GM23248 (cell line): Measurements from ENCODE around the gene CNPY3. TPM values are rescaled to one million over a fixed set of nuclear protein-coding genes. Genes with fewer than 3 reads are reported as not detected.
"Not testable (repeated sequence)": the region's sequence is repeated elsewhere in the genome, so short reads cannot be mapped to it uniquely, and the experiment has no call there.

ENCODE experiments used
- DNase-seq: peaks from one replicate; pipeline ENCODE4 v3.0.0-alpha.2; 2015
- H2AFZ ChIP-seq: fragments of 200-600 bp; sonication (generic); 2 replicates; pipeline ENCODE4 v1.6.1; 2016; ENCODE audit warnings: antibody characterized with exemption
- H3F3A ChIP-seq: fragments of 200-600 bp; sonication (generic); 2 replicates; pipeline ENCODE4 v1.6.1; 2016; ENCODE audit warnings: mild to moderate bottlenecking, antibody characterized with exemption, mixed run types; ENCODE audit not compliant: insufficient read depth
- H3K27ac ChIP-seq: fragments of 200-600 bp; sonication (generic); 2 replicates; pipeline ENCODE4 v1.5.1; 2016; ENCODE audit warnings: mild to moderate bottlenecking
- H3K27me3 ChIP-seq: fragments of 200-600 bp; sonication (generic); replicated peaks from 2 replicates; pipeline ENCODE4 v1.6.1; 2016; ENCODE audit warnings: mild to moderate bottlenecking; ENCODE audit not compliant: insufficient read depth
- H3K36me3 ChIP-seq: fragments of 200-600 bp; sonication (generic); 2 replicates; pipeline ENCODE4 v1.6.1; 2016; ENCODE audit warnings: low read depth, mild to moderate bottlenecking
- H3K4me1 ChIP-seq: fragments of 200-600 bp; sonication (generic); 2 replicates; pipeline ENCODE4 v1.6.1; 2016; ENCODE audit warnings: mild to moderate bottlenecking; ENCODE audit not compliant: insufficient read depth
- H3K4me2 ChIP-seq: fragments of 200-600 bp; sonication (generic); one replicate; pipeline ENCODE4 v1.6.1; 2016; ENCODE audit warnings: mild to moderate bottlenecking; ENCODE audit not compliant: unreplicated experiment
- H3K4me3 ChIP-seq: fragments of 200-600 bp; sonication (generic); 2 replicates; pipeline ENCODE4 v1.5.1; 2016; ENCODE audit warnings: mild to moderate bottlenecking
- H3K79me2 ChIP-seq: fragments of 200-600 bp; sonication (generic); 2 replicates; pipeline ENCODE4 v1.6.1; 2016; ENCODE audit warnings: mild to moderate bottlenecking; ENCODE audit not compliant: insufficient read depth
- H3K9ac ChIP-seq: fragments of 200-600 bp; sonication (generic); 2 replicates; pipeline ENCODE4 v1.6.1; 2016; ENCODE audit warnings: mild to moderate bottlenecking
- H3K9me2 ChIP-seq: fragments of 200-600 bp; sonication (generic); 2 replicates; pipeline ENCODE4 v1.6.1; 2016; ENCODE audit warnings: mixed run types, mild to moderate bottlenecking, moderate library complexity; ENCODE audit not compliant: insufficient read depth
- H3K9me3 ChIP-seq: fragments of 200-600 bp; sonication (generic); one replicate; pipeline ENCODE4 v1.6.1; 2017; ENCODE audit warnings: low read depth
- H4K20me1 ChIP-seq: fragments of 200-600 bp; sonication (generic); 2 replicates; pipeline ENCODE4 v1.6.0; 2016; ENCODE audit not compliant: insufficient read depth
- EZH2 ChIP-seq: fragments of 200-600 bp; sonication (generic); IDR thresholded peaks from 2 replicates; pipeline ENCODE4 v1.6.1; 2018; ENCODE audit warnings: antibody characterized with exemption, mild to moderate bottlenecking; ENCODE audit not compliant: insufficient read depth, poor library complexity, severe bottlenecking
- EZH2phosphoT487 ChIP-seq: fragments of 200-600 bp; sonication (generic); IDR thresholded peaks from 2 replicates; pipeline ENCODE4 v1.6.1; 2018; ENCODE audit warnings: antibody characterized with exemption, moderate library complexity, mild to moderate bottlenecking, low read depth; ENCODE audit not compliant: insufficient read depth
- WGBS, 2 experiments: methylation state at CpG; one replicate each; pipeline ENCODE4 v1.1.6; 2015 to 2017; ENCODE audit warnings: low lambda C conversion rate in 2 of 2, low coverage in 1 of 2; ENCODE audit errors: missing lambda C conversion rate in 2 of 2; 5-methylcytosine and 5-hydroxymethylcytosine counted together
- in situ Hi-C: fragments of 300-500 bp; cut with MboI; formaldehyde crosslinking; loops from 2 replicates; pipeline ENCODE4 v1.15.0; 2020
- polyA plus RNA-seq: library from polyadenylated mRNA; unstranded; fragments of >200 nt; fragmentation: Nextera tagmentation; extraction: Ambion mirVana; gene quantifications from 2 replicates; pipeline ENCODE4 v1.2.1, GENCODE V29; 2016
- total RNA-seq: library from RNA; depleted of rRNA; stranded (reverse); fragments of >200 nt; shearing (Covaris generic); gene quantifications from 2 replicates; pipeline ENCODE4 v1.2.3, GENCODE V29; 2014

Gene CNPY3
- total and polyA plus RNA-seq, 2 experiments from 2014 or later: 45.1 to 58.6 TPM

DNA sequence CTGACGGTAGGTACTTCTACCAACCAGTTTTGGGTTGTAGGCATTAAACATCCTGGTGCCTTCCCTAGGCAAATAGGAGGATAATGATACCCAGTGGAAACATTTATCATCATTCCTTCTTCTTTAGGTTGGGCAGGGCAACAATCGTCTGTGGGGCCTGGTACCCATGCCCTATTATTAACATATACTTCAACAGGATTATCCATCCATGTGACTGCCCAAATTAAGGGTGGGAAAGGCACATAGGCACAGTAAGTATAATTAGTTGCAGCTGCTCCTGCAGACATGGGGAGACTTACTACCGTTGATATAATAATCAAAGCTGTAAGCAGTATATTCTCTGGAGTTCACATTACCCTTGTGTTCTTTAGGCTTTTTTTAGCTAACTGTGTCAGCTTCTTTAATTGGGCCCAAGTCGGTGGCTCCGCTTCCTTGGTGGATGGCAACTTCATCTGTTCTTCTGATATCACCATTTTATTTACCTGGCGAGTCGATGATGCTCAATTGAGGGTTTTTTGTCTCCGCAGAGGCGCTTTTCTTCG lies 33.0 kb upstream of the CNPY3 start:
- TF ChIP-seq EZH2 (no peak), EZH2phosphoT487 (no peak)
- Histone ChIP-seq H3K27me3 (no peaks in the 10 kb centered on the region), H3K4me1 (no peaks in the 10 kb centered on the region), H3K79me2 (no peaks in the 10 kb centered on the region), H2AFZ (no peak overlapping the region), H3K9ac (no peak overlapping the region), H3K9me3 (no peaks in the 10 kb centered on the region), H3K9me2 (no peaks in the 10 kb centered on the region), H3K4me3 (no peak overlapping the region), H3K4me2 (no peak overlapping the region), H4K20me1 (no peaks in the 10 kb centered on the region), H3K27ac (no peak overlapping the region), H3F3A (no peaks in the 10 kb centered on the region), H3K36me3 (no peaks in the 10 kb centered on the region)
- in situ Hi-C loops: no loop called here
- WGBS, 2 experiments: 71 to 75% methylated on average over 10 of the region's 10 CpGs
- no peak for DNase-seq

DNA sequence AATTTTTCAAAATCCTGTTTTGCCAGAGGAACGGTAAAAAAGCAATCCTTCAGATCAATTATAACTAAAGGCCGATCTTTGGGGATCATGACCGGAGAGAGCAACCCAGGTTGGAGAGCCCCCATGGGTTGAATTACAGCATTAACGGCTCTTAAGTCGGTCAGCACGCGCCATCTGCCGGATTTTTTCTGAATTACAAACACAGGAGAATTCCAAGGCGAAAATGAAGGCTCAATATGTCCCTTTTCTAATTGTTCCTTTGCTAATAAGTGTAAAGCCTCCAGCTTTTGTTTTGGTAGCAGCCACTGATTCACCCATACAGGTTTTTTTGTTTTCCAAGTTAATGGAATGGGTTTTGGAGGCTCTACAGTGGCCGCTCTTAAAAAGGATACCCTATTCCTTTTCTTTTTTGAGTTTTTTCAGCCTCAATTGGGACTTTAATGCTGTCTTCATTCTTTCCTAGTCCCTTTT lies 30.4 kb upstream of the CNPY3 start:
- H3K4me2 ChIP-seq: no peak overlapping the region
- H3K9ac ChIP-seq: no peak overlapping the region
- H3K27ac ChIP-seq: no peak overlapping the region
- no peaks in the 10 kb centered on the region for H3F3A ChIP-seq
- H3K36me3 ChIP-seq: no peaks in the 10 kb centered on the region
- H3K9me2 ChIP-seq: no peaks in the 10 kb centered on the region
- no peaks in the 10 kb centered on the region for H3K4me1 ChIP-seq
- H3K9me3 ChIP-seq: no peaks in the 10 kb centered on the region
- DNase-seq: peak; percentile 65
- WGBS, 2 experiments: 5 to 7% methylated on average over 10 of the region's 10 CpGs
- H3K79me2 ChIP-seq: no peaks in the 10 kb centered on the region
- H3K27me3 ChIP-seq: no peaks in the 10 kb centered on the region
- peak overlapping the region; percentile 74 for H2AFZ ChIP-seq
- TF ChIP-seq EZH2 (no peak), EZH2phosphoT487 (no peak)
- no peaks in the 10 kb centered on the region for H4K20me1 ChIP-seq
- in situ Hi-C loops: no loop called here
- no peak overlapping the region for H3K4me3 ChIP-seq

DNA sequence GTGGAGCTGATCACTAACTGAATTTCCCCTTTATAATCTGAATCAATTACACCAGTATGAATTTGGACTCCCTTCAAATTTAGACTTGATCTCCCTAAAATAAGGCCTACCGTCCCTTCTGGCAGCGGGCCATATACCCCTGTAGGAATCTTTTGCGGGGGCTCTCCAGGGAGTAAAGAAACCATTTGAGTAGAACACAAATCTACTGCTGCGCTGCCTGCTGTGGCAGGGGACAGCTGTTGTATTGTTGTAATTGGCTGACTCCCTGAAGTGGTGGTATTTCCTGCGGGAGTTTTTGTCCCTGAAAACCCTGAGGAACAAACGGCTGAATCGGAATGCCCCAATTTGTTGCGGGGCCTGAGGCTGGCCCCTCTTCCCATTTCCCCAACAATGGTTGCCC lies 29.4 kb upstream of the CNPY3 start:
- Histone ChIP-seq H3F3A (no peaks in the 10 kb centered on the region), H4K20me1 (no peaks in the 10 kb centered on the region), H3K4me1 (no peaks in the 10 kb centered on the region), H2AFZ (peak overlapping the region; percentile 74; the same call in 1 of the 2 replicates), H3K27ac (no peak overlapping the region), H3K4me3 (no peak overlapping the region), H3K79me2 (no peaks in the 10 kb centered on the region), H3K4me2 (no peak overlapping the region), H3K9me2 (no peaks in the 10 kb centered on the region), H3K27me3 (no peaks in the 10 kb centered on the region), H3K9ac (no peak overlapping the region), H3K36me3 (no peaks in the 10 kb centered on the region), H3K9me3 (no peaks in the 10 kb centered on the region)
- no peak for TF ChIP-seq EZH2phosphoT487
- WGBS, 2 experiments: 36 to 37% methylated on average over 8 of the region's 8 CpGs
- in situ Hi-C loops: loop anchor here (10.0 kb wide), 1 partner anchor 245 kb away; no protein-coding TSS in a partner anchor
- no peak for DNase-seq

DNA sequence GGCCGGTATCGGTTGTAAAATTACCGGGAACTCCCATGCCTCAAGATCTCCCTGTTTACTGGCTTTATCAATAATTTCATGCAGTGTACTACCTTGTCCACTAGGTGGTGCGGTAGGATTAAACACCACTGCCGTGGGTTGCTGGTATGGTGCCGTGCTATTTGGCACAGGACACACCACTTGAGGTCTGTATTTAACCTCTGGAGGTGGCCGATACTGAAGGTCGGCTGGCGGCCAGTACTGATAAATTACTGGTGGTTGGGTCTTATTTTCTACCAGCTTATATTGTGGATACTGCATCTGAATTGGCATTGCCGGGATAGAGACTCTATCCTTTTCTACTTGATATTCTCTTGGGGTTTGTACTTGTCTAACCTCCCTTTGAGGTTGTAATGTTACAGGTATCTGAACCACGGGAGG lies 27.7 kb upstream of the CNPY3 start:
- 1% methylated on average over 11 of the region's 11 CpGs for WGBS, 2 experiments
- in situ Hi-C loops: loop anchor here (10.0 kb wide), 1 partner anchor 243 kb away; no protein-coding TSS in a partner anchor
- Histone ChIP-seq H3K27ac (no peak overlapping the region), H3K4me1 (no peaks in the 10 kb centered on the region), H3F3A (no peaks in the 10 kb centered on the region), H3K9ac (no peak overlapping the region), H3K79me2 (no peaks in the 10 kb centered on the region), H3K36me3 (no peaks in the 10 kb centered on the region), H3K27me3 (no peaks in the 10 kb centered on the region), H3K4me2 (peak overlapping the region; percentile 74), H3K9me2 (no peaks in the 10 kb centered on the region), H3K4me3 (no peak overlapping the region), H3K9me3 (no peaks in the 10 kb centered on the region), H4K20me1 (no peaks in the 10 kb centered on the region), H2AFZ (peak overlapping the region; percentile 65)
- TF ChIP-seq EZH2phosphoT487: no peak
- no peak for TF ChIP-seq EZH2
- peak; percentile 82 for DNase-seq

DNA sequence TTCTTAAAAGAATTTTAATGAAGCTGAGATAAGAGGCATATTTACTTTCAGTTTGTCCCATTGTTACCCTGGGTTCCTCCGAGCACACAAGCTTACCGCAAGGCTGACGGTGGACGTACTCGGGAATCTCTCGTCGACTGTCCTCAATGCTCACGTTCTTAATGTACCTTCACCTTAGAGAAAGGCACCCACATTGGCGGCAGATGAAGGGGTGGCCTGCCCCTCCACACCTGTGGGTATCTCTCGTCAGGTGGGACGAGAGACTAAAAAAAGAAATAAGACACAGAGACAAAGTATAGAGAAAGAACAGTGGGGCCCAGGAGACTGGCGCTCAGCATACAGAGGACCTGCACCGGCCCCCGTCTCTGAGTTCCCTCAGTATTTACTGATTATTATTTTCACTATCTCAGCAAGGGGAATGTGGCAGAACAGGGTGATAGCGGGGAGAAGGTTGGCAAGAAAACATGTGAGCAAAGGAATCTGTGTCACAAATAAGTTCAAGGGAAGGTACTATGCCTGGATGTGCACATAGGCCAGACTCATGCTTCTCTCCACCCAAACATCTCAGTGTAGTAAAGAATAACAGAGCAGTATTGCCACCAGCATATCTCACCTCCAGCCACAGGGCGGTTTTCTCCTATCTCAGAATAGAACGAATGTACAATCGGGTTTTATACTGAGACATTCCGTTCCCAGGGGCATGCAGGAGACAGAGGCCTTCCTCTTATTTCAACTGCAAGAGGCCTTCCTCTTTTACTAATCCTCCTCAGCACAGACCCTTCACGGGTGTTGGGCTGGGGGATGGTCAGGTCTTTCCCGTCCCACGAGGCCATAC lies 26.6 kb upstream of the CNPY3 start:
- in situ Hi-C loops: loop anchor here (10.0 kb wide), 1 partner anchor 242 kb away; no protein-coding TSS in a partner anchor
- H3K4me1 ChIP-seq, H3K27me3 ChIP-seq, DNase-seq, H3K4me2 ChIP-seq, H3K27ac ChIP-seq, H3F3A ChIP-seq, H3K36me3 ChIP-seq, H2AFZ ChIP-seq, H3K9ac ChIP-seq, H3K9me3 ChIP-seq, H3K79me2 ChIP-seq, H3K4me3 ChIP-seq, H3K9me2 ChIP-seq, H4K20me1 ChIP-seq: not testable (repeated sequence)
- 85% methylated on average over 22 of the region's 22 CpGs for WGBS, 2 experiments
